Glutamatergic neuron (in vitro differentiated cells): ENCODE measurements around the gene VCX3B. TPM values are rescaled to one million over a fixed set of nuclear protein-coding genes. Genes with fewer than 3 reads are reported as not detected.
"Not testable (repeated sequence)": the region's sequence is repeated elsewhere in the genome, so short reads cannot be mapped to it uniquely, and the experiment has no call there.

Experiments used
- DNase-seq: peaks from one replicate; pipeline ENCODE4 v3.0.0; 2022
- H3K27ac Mint-ChIP-seq: one replicate; pipeline ENCODE4 v1.8.0; 2020; ENCODE audit warnings: mild to moderate bottlenecking, mixed read lengths, inconsistent platforms; ENCODE audit not compliant: unreplicated experiment
- H3K27me3 Mint-ChIP-seq: one replicate; pipeline ENCODE4 v1.8.0; 2020; ENCODE audit warnings: mild to moderate bottlenecking, moderate library complexity, mixed read lengths, inconsistent platforms; ENCODE audit not compliant: unreplicated experiment
- H3K36me3 Mint-ChIP-seq: one replicate; pipeline ENCODE4 v1.8.0; 2020; ENCODE audit warnings: mild to moderate bottlenecking, mixed read lengths, inconsistent platforms; ENCODE audit not compliant: unreplicated experiment
- H3K4me1 Mint-ChIP-seq: one replicate; pipeline ENCODE4 v1.8.0; 2020; ENCODE audit warnings: mild to moderate bottlenecking, low read depth, mixed read lengths, inconsistent platforms; ENCODE audit not compliant: unreplicated experiment
- H3K4me3 Mint-ChIP-seq: one replicate; pipeline ENCODE4 v1.8.0; 2020; ENCODE audit warnings: mild to moderate bottlenecking, mixed read lengths, inconsistent platforms; ENCODE audit not compliant: unreplicated experiment
- H3K9me3 Mint-ChIP-seq: one replicate; pipeline ENCODE4 v1.8.0; 2020; ENCODE audit warnings: mild to moderate bottlenecking, moderate library complexity, mixed read lengths, inconsistent platforms; ENCODE audit not compliant: unreplicated experiment
- total RNA-seq: library from RNA; stranded (reverse); fragmentation: NEBNext Ultra II Directional; extraction: Animal tissue kit (Norgen Biotek cat#: 25700); gene quantifications from one replicate; pipeline ENCODE4 v1.2.1, GENCODE V29; 2021; ENCODE audit not compliant: unreplicated experiment
- TF ChIP-seq, protein P1 (sequence below): fragments of 200-600 bp; sonication (generic); IDR thresholded peaks from one replicate; pipeline ENCODE4 v1.5.0; 2021; ENCODE audit not compliant: partially characterized antibody, unreplicated experiment

The VCX3B gene
- total RNA-seq, 1 donor from 2014 or later = not detected

DNA sequence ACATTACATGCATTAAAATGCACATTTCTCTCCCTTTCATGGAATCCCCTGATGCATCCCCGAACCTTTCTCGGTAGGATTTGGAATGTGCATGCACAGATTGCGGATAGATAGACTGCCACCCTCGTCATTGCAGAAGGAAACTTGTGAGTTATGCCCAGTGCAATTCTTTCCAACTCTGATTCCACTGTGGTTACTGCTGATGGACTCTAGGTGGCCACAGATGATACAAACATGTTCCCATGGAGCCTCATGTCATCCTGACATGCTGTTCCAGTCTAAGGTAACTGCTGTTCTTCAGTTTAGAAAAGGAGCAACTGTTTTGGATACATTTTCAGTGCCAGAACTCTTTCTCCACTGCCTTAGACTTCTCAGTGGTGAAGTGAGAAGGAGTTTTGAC, 9.1 kb upstream of the VCX3B start:
- no peaks in the 10 kb centered on the region for H3K36me3 Mint-ChIP-seq
- H3K27ac Mint-ChIP-seq = no peak overlapping the region
- no peak for DNase-seq
- H3K9me3 Mint-ChIP-seq = peaks cover 2% of the 10 kb centered on the region
- no peaks in the 10 kb centered on the region for H3K27me3 Mint-ChIP-seq
- H3K4me1 Mint-ChIP-seq = no peaks in the 10 kb centered on the region
- no peak overlapping the region for H3K4me3 Mint-ChIP-seq
- TF ChIP-seq, protein P1, sequence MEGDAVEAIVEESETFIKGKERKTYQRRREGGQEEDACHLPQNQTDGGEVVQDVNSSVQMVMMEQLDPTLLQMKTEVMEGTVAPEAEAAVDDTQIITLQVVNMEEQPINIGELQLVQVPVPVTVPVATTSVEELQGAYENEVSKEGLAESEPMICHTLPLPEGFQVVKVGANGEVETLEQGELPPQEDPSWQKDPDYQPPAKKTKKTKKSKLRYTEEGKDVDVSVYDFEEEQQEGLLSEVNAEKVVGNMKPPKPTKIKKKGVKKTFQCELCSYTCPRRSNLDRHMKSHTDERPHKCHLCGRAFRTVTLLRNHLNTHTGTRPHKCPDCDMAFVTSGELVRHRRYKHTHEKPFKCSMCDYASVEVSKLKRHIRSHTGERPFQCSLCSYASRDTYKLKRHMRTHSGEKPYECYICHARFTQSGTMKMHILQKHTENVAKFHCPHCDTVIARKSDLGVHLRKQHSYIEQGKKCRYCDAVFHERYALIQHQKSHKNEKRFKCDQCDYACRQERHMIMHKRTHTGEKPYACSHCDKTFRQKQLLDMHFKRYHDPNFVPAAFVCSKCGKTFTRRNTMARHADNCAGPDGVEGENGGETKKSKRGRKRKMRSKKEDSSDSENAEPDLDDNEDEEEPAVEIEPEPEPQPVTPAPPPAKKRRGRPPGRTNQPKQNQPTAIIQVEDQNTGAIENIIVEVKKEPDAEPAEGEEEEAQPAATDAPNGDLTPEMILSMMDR = no peak

DNA sequence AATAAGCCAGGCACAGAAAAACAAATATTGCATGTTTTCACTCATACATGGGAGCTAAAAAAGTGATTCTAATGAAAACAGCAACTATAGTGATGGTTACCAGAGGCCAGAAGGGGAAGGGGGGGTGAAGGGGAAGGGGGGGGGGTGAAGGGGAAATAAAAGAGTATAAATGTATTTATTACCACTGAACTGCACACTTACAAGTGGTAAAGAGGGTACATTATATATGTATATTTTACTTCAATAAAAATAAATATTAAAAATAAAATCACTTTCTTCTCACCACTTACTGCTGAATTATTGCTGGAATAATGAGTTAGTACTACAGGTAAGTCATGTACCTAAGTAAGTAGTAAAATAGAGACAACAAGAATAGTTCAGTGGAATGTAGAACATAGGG, 2.1 kb upstream of the VCX3B start:
- H3K4me3 Mint-ChIP-seq = no peak overlapping the region
- no peaks in the 10 kb centered on the region for H3K4me1 Mint-ChIP-seq
- no peaks in the 10 kb centered on the region for H3K27me3 Mint-ChIP-seq
- TF ChIP-seq, protein P1 = no peak
- no peak for DNase-seq
- H3K27ac Mint-ChIP-seq = no peak overlapping the region
- peaks cover 1% of the 10 kb centered on the region for H3K9me3 Mint-ChIP-seq
- no peaks in the 10 kb centered on the region for H3K36me3 Mint-ChIP-seq

DNA sequence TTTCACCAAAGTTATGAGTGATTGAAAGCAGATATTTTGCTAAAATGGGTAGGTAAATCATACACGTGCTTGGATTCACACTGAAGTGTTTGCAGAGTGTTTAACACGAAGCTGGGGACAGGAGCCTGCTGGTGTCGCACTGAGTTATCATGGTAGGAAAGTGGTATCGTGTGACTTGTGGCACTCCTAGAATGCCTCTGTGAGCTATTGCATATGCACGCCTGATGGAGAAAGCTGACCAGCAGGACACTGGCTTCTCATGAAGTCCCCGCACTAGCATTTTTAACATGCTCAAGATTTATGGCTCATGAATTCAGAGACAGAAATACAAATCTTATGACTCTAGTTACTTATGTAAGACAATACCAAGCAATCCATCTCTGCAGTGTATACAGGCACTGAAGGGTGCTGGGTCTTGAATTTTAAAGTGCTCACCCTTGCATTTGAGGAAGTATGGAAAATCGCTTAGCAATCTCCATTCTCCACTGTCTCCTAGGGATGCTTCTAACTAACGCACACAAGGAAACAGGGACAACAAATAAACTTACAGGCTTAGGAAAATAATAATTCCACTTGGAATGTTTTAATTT, 19.8 kb downstream of the VCX3B start:
- DNase-seq = no peak
- TF ChIP-seq, protein P1 = no peak
- Mint-ChIP-seq H3K27me3 (no peaks in the 10 kb centered on the region), H3K4me1 (no peaks in the 10 kb centered on the region), H3K27ac (no peak overlapping the region), H3K36me3 (peaks cover 5% of the 10 kb centered on the region), H3K9me3 (peaks cover 1% of the 10 kb centered on the region), H3K4me3 (no peak overlapping the region)

DNA sequence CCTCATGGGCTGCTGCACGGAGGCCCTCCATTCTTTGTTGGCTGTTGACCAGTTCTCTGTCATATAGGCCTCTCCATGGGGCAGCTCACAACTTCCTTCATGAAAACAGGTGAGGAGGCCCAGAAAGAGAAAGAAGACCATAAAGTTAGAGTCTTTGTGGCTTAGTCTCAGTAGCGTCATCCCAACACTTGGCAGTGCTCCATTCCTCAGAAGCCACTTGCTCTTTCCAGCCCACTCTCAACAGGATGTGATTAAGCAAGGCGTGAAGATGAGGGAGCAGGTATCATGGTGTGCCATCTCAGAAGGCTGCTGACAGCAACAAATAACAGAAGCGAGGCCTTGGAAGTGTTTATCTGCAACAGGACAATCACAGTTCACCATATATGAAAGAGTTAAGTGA, 30.4 kb downstream of the VCX3B start:
- not testable (repeated sequence) for H3K9me3 Mint-ChIP-seq, H3K4me3 Mint-ChIP-seq, H3K27ac Mint-ChIP-seq, H3K36me3 Mint-ChIP-seq, DNase-seq, H3K27me3 Mint-ChIP-seq, H3K4me1 Mint-ChIP-seq

DNA sequence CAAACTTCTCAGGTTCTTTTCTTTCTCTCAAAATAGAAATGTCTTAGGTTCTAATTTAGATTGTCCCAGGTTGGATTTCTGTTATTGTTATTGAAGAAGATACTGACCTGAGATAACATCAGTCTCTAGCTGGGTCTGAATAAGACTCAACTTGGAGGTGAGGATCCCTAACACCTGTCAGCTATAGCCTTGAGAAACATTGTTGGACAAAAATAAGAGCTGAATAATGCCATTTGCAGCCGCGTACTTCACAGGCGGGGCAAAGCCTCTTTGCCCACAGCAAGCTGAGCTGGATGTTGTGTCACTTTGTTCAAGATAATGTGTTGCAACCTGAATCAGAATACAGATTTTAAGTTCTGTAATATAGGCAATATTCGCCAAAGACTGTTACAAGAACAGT, 35.6 kb downstream of the VCX3B start:
- no peak overlapping the region for H3K4me3 Mint-ChIP-seq
- no peaks in the 10 kb centered on the region for H3K9me3 Mint-ChIP-seq
- TF ChIP-seq, protein P1 = no peak
- no peaks in the 10 kb centered on the region for H3K27me3 Mint-ChIP-seq
- H3K4me1 Mint-ChIP-seq = no peaks in the 10 kb centered on the region
- H3K27ac Mint-ChIP-seq = no peak overlapping the region
- no peaks in the 10 kb centered on the region for H3K36me3 Mint-ChIP-seq
- no peak for DNase-seq

DNA sequence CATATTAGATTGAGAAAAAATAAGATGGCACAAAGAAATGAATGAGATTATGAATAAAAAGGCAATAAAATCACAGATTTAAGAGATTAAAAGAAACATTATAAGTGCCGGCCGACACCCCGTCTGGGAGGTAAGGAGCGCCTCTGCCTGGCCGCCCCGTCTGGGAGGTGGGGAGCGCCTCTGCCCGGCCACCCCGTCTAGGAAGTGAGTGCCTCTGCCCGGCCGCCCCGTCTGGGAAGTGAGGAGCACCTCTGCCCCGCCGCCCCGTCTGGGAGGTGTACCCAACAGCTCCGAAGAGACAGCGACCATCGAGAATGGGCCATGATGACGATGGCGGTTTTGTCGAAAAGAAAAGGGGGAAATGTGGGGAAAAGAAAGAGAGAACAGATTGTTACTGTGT, 37.5 kb downstream of the VCX3B start:
- DNase-seq, H3K4me3 Mint-ChIP-seq, H3K36me3 Mint-ChIP-seq, H3K4me1 Mint-ChIP-seq, H3K27ac Mint-ChIP-seq, H3K9me3 Mint-ChIP-seq, H3K27me3 Mint-ChIP-seq: not testable (repeated sequence)
